Daoy (cell line): ENCODE measurements around the gene RPL3. TPM values are rescaled to one million over a fixed set of nuclear protein-coding genes. Genes with fewer than 3 reads are reported as not detected.
"Not testable (repeated sequence)": the region's sequence is repeated elsewhere in the genome, so short reads cannot be mapped to it uniquely, and the experiment has no call there.

Experiments
- DNase-seq: peaks from one replicate; pipeline ENCODE4 v3.0.0-alpha.2; 2015; ENCODE audit warnings: low read depth
- total RNA-seq: library from RNA; depleted of rRNA; stranded (reverse); fragments of >200 nt; shearing (Covaris generic); gene quantifications from 2 replicates; pipeline ENCODE4 v1.2.3, GENCODE V29; 2014; rRNA removed

RPL3 gene
- total RNA-seq = 2,011 and 2,060 TPM in 2 replicates

DNA sequence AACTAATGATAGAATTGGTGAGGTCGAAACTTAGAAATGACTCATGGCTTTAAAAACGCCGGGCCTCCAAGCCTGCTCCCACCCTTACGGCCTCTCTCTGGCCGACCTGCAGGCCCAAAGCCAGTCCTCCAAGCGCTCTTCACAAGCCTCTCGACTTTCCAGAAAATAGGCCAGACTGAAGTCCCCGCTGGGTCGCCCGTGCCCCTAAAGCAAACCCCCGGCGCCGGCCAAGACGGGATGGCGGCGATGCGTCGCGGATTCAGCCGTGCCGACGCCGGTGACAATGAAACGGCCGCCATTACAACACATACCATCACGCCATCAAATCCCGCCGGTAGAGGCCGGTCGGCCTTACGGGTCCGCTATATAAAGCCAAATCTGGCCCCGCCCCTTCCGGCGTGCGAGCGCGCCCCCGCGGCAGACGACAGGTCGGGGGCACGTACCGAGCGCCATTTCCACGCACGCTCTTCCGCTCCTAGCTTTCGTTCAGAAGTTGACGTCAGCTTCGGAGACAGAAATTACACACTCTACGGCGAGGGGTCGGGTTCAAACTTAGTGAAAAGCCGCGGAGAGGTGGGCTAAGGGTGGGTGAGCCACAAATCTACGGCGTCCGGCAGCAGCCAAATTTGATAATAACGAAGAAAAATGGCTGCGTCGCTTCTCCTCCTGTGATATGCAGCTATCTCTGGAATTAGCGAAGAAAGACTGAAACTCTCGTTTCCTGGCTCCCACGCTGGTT lies at the start of gene RPL3:
TSS of gene RPL3 (minus strand) at position 340 of the 739 bp plus-strand sequence. CDS start at position 314, 26 bp downstream.
- peak; percentile 98 for DNase-seq

- DNase-seq = no peak
These were observed 49.8 kb upstream of the RPL3 start for GRCh38 chr22:39369186-39369585.

GRCh38 chr22:39368461-39368911 lies 49.1 kb upstream of the RPL3 start:
- DNase-seq = no peak

DNA sequence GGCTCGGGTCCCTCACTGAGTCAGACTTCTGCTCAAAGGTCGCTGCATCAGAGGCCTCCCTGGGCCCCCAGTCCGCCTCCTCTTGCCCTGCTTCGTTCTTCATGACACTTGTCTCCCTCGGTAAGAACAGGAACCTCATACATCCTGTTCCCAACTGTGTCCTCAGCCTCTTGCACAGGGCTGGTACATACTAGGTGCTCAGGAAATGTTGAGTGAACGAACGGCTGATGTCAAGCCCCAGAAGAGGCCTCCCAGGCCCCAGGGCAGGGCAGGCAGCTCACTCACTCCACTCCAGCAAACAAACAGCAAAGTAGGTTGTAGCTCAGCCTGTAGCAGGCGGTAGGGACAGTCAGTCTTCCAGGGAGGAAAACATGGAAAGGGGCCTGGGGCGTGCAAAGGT lies 47.6 kb upstream of the RPL3 start:
- no peak for DNase-seq

GRCh38 chr22:39365492-39365780 lies 46.0 kb upstream of the RPL3 start:
- no peak for DNase-seq

DNA sequence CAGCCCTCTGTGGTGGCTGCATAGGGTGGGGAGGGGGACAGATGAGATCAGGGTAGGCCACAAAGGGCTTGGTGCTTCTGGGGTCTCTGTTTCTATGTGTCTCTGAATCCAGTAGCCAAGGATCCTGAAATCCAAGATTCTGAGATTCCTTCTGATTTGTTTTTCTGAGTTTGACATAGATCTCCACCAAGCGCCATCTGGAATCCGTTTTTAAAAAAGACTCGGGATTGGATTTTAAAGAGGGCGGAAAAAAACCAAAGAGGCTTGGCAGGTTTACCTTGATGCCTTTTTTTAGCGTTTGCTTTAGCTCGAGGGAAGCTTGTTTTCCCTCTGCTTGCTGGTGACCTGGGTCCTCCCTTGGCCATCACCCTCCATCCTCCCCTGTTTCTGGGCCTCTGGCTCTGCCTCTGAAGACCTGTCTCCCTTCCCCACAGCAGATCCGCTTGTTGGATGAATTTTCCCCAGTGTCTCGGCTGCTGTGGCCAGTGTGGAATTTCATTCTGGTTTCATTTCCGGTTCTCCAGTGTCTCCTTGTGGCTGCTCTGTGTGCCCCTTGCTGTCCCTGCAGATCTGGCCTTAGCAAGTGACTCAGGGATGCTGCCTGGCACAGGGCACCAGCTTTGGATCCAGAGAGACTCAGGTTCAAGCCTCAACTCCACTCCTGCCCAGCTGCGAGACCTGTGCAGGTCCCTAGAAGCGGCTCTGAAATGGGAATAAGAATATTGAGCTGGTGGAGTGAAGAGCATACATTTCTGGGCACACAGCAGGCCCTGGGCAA lies 45.5 kb upstream of the RPL3 start:
- peak; percentile 36 for DNase-seq

GRCh38 chr22:39363751-39364515 lies 44.5 kb upstream of the RPL3 start:
- no peak for DNase-seq

- DNase-seq = no peak
These were observed 43.5 kb upstream of the RPL3 start for GRCh38 chr22:39362932-39363331.

DNA sequence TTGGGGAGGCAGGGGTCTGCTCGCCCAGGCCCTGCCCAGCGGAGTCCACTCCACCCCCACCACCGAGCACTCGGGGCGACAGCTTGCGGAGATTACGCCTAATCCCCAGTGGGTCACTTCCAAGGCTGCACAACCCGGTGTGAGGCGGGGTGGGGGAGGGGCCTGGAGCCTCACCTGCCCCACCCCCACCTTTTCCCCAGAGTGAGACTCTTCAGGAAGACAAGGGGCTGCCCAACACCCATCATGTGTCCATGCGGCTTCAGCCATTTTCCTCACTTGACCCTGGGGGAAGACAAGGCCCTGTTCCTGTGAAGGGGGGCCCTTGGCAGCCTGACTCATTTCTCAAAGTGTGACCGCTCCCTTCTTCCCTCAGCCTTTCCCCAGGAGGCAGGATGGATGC lies 42.8 kb upstream of the RPL3 start:
- no peak for DNase-seq

- DNase-seq = no peak
These were observed 42.1 kb upstream of the RPL3 start for GRCh38 chr22:39361496-39361895.

- DNase-seq = peak; percentile 77
These were observed 41.4 kb upstream of the RPL3 start for GRCh38 chr22:39360674-39361413.

- DNase-seq = no peak
These were observed 40.8 kb upstream of the RPL3 start for GRCh38 chr22:39360242-39360641.

- DNase-seq = no peak
These were observed 40.3 kb upstream of the RPL3 start for GRCh38 chr22:39359659-39360195.

DNA sequence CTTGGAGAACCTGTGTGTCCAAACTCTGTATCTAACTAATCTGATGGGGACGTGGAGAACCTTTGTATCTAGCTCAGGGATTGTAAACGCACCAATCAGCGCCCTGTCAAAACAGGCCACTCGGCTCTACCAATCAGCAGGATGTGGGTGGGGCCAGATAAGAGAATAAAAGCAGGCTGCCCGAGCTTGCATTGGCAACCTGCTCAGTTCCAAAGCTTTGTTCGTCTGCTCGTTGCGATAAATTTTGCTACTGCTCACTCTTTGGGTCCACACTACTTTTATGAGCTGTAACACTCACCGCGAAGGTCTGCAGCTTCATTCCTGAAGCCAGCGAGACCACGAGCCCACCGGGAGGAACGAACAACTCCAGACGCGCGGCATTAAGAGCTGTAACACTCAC lies 38.8 kb upstream of the RPL3 start:
- not testable (repeated sequence) for DNase-seq

- DNase-seq = not testable (repeated sequence)
These were observed 38.0 kb upstream of the RPL3 start for GRCh38 chr22:39357110-39358108.

GRCh38 chr22:39356464-39356863 lies 37.0 kb upstream of the RPL3 start:
- DNase-seq = no peak

DNA sequence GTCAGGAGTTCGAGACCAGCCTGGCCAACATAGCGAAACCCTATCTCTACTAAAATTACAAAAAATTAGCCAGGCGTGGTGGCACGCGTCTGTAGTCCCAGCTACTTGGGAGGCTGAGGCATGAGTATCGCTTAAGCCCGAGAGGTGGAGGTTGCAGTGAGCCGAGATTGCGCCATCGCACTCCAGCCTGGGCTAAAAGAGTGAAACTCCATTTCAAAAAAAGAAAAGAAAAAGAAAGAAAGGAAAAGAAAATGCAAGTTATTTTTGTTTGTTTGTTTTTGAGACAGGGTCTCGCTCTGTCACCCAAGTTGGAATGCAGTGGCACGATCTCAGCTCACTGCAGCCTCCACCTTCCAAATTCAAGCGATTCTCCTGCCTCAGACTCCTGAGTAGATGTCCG lies 36.4 kb upstream of the RPL3 start:
- DNase-seq = not testable (repeated sequence)

GRCh38 chr22:39355080-39355479 lies 35.7 kb upstream of the RPL3 start:
- DNase-seq = no peak

GRCh38 chr22:39353346-39353745 lies 33.9 kb upstream of the RPL3 start:
- DNase-seq = peak; percentile 33

- no peak for DNase-seq
These were observed 33.0 kb upstream of the RPL3 start for GRCh38 chr22:39352306-39352891.
